CD4-positive, alpha-beta T cell treated with Interferon alpha-2 for 1 hour (primary cell): ENCODE results near the gene CFAP97D1.
A peak's percentile ranks its signal among the peaks of the same experiment; 100 is the strongest.

Experiments
- DNase-seq, 2 donors: peaks; one replicate each; pipeline ENCODE4 v3.0.0-alpha.2; 2020 to 2022

Gene CFAP97D1

DNA sequence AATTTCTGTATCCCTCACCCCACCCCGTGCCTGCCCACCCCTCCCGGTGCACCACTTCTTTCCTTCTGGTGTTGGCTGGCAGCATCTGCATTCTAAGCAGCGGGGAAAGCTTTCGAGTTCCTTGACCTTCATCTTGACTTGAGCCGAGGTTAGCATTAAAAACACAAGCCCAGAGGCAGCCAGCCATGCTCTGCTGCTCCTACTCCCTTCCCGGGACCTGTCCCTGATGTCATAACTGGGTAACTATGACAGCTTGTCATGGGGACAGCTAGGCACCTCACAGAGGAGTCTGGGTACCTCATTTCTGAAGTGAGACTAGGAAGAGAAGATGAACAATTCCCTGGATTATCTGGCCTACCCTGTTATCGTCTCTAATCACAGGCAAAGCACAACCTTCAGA is at the start of gene CFAP97D1:
TSS of gene CFAP97D1 (plus strand) at position 301 of the 400 bp plus-strand sequence. CDS start at position 329, 28 bp downstream.
- no peak for DNase-seq

DNA sequence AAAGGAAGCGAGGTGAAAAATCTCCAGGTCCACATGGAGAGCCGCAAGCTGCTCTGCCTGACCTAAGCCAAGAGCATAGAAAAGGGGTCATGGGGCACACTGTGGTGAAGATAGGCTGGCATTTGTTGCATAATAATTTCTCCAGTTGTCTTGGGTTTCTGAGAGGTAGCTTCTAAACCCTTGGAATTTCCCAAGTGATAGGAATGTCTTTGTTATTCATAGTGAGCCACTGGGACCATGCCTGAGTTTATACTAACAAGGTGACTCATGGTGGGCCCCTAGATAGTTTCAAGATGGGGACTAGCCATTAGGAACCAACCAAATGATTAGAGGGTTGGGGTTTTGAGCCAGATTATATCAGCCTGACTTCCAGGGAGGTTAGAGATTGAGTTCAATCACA is 47.3 kb upstream of the CFAP97D1 start:
- no peak for DNase-seq

DNA sequence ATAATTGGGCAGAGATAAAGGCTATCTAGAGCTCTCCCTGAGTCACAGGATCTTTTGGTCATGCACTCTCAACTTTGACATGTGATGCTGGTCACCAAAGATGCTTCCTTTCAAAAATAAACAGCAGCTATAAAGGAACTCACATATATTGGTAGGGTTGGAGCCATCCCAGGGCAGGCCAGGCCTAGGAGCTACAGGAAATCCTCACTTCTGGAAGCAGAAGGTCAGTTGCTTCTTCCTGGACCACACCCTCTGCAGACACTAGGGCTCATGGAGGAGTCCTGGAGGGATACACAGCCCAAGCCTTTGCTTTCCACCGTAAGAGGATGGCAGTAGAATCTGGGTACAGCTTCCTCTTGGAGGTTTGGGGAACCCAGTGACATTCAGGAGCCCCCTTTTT is 46.3 kb upstream of the CFAP97D1 start:
- no peak for DNase-seq

DNA sequence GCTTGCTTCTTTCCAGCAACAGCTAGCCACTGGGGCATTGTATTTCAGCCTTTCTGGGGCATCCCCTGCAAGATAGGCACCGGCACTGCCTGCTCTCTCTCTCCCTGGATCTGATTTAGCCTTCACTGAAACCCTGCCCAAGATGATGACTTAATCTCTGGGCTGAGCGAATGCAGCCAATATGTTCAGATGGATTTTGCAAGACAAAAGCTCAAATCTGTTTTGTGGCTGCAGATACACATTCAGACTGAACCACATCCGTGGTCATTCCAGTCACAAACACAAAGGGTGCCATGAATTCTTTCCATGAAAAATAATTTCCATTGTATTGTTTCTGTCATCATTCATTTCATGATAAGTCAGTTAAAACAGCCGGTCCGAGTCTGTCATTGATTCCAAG is 45.9 kb upstream of the CFAP97D1 start:
- DNase-seq = no peak

DNA sequence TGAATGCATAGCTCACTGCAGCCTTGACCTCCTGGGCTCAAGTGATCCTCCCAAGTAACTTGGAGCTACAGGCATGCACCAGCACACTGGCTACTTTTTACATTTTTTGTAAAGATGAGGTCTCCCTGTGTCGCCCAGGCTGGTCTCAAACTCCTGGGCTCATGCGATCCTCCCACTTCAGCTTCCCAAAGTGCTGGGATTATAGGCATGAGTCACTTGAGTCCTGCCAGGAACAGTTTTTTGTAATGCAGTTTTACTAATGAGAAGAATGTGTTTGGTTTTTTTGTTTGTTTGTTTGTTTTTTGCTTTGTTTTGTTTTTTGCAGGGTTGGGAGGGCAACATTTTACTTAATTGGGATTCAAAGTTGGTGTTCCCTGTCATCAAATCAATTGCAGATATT is 43.8 kb upstream of the CFAP97D1 start:
- DNase-seq = no peak

DNA sequence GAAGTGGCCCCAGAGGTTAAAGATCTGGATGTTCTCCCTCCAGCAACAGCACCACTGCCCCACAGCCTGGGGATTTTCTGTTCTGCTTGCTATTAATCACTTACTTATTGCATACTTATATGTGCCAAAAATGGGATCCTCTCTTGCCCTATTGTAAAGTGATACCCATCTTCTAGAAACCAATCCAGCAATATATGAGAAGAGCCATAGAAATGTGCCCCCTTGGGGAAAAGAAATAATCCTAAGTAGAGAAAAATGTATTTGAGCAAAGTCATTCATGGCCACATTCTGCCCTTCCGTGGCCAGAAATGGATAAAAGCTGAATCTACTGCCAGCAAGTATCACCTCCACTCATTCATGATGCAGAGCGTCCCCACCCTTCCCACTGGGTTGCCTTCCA is 42.5 kb upstream of the CFAP97D1 start:
- no peak for DNase-seq

DNA sequence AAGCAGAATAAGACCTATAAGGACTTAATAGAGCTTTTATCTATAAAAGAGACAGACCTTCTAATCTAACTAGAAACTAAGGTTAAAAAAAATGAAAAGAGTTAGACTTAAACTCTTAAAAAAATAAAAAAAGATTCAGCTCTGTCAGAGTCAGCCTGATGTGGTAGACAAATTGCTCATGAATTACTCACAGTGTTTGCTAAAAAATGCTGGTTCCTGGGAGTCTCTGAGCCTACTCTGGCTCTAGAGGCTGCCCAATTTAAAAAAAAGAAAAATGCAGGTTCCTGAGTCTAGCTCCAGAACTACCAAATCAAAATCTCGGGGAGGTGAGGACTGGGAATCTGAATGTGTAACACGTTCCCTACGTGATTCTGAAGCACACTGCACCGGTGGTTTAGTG is 39.7 kb upstream of the CFAP97D1 start:
- no peak for DNase-seq

DNA sequence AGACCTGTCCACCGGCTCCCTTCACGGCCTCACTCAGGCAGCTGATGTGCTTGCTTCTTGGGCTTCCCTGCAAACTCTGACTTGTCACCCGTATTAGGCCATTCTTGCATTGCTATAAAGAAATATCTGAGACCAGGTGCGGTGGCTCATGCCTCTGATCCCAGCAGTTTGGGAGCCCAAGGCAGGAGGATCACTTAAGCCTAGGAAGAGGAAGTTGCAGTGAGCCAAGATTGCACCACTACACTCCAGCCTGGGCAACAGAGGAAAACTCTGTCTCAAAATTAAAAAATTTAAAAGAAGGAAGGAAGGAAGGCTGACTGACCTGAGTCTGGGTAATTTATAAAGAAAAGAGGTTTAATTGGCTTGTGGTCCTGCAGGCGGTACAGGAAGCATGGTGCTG is 38.6 kb upstream of the CFAP97D1 start:
- no peak for DNase-seq

DNA sequence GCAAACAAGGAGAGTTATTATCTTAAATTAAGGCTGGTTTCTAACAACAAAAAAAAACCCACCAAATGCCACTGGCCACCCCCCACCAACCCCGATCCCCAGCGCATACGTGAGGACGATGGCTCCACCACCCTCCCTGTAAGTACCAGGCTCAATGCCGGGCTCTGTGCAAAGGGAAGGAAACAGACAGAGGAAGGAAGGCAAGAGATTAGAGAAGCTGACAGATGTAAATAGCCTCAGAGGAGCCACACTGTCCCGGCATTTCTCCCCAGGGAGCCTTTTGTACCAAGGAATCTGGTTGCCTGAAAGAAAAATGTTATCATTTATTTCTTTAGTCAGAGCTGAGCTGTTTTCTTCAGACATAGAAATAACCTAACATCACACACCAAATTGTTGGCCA is 34.7 kb upstream of the CFAP97D1 start:
- no peak for DNase-seq

DNA sequence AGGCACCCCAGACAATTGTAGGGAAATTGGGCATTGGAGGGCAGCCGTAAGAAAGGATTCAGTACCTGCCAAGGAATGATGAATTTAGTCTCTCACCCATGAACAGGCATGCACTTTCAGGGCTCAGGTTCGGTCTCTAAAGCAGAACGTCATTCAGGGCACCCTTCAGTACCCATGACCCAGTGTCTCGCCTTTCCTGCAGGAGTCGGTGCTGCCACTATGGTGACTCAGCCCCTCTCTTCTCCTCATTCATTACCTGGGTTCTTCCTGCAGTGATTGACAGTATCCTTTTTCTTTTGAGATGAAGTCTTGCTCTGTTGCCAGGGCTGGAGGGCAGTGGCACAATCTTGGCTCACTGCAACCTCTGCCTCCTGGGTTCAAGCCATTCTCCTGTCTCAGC is 30.1 kb upstream of the CFAP97D1 start:
- no peak for DNase-seq

DNA sequence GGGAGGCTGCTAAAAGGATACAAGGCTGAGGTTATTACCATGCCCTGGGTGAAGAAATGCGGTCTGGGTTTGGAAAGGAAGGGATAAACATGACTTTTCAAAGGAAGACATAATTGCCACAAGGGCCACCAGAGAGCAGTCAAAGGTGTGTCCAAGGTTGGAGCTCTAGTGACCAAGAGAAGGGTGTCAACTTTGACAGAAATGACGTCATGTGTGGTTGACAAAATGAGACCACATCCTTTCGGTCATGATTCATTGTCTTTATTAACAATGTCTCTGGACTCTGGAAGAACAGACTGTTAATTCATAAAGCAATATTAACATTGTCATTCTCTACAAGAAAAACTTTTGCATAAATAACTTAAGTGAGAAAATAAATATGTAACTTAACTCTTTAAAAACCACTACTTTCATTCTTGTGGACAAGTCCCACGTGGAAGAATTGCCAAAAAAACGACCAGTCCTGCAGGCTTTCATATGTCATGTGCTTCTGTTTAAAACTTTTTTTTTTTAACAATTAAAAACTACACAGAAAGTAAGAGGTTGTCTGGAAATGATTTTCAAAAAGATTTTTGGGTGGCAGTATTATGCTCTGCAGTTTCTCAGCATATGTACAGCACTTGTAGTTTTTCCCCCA is 26.6 kb upstream of the CFAP97D1 start:
- DNase-seq = peak in 1 of 2 donors; percentile 13

DNA sequence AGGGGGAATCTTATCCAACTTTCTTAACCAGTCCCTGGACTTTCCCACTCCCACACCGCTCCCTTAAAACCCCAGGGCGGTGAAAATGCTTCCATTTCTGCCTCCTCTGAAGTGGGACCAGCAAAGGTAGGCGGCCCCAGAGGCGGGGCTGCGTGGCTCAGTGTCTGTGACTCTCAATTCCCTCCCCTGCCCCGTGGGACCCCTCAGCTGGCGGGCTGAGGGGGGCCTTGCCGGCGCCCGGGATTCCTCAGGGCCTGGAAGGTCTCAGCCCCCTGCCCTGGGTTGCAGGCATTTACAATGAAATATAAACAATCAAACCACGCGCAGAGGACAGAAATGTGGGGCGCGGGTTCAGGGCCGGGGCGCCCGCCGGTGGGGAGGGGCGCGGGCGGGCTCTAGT is 25.3 kb upstream of the CFAP97D1 start:
- no peak for DNase-seq

DNA sequence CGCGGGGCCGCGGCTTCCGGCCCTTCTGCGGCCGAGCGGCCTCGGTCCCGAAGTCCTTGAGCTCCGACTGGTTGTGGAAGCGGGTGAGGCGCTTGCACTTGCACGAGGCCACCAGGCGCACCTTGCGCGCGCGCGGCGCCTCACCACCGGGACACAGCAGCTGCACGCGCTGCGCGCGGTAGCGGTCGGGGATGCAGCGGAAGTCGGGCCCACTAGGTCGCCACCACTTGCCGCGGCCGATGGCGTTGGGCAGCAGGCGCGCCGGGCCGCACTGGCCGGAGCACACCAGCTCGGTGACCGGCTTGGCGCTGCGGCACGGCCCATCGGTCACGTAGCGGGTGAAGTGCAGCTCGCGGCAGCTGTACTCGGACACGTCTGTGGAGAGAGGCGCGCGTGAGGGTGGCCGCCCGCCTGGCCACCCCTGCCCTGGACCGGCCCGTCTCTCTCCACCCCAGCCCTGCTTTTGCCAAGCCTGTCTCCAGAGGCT is 24.8 kb upstream of the CFAP97D1 start:
- no peak for DNase-seq

DNA sequence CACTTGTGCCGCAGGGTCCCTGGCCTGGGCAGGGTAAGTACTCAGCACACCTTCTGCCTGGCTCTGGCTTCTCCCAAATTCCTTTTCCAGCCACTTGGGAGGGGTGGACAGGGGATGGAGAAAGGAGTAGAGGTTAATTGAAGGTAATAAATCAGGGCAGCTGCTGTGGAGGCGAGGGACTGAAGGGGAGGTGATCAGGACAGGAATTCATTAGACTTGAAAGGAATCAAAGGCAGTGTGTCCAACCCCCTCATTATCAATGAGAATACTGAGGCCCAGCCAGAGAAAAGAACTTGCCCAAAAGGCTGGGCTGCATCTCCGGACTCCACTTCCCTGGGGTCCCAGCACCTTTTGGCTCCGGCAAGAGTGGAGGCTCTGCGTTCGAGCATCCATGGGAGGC is 24.0 kb upstream of the CFAP97D1 start:
- no peak for DNase-seq

DNA sequence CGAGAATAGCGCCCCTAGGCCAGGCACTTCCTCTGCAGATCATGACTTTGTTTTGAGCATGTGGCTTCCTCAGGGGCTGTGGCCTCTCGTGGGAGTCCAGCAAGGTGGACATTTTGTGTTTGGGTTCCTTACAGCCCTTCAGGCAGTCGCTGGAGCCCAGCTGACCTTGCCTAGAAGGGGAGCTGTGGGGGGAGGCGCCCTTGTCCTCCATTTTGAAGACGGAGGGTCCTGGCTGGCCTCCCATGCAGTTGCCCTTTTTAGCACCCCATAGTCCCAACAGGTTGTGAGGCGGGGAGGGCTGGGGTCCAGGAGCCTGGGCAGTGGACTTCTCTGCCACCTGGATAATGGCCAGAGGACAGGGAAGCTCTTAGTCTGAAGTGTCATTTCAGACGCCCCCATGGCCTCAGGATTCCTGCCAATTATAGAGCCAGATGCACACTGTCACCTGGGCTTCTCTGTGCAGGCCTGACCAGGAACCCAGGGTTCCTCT is 23.0 kb upstream of the CFAP97D1 start:
- no peak for DNase-seq

DNA sequence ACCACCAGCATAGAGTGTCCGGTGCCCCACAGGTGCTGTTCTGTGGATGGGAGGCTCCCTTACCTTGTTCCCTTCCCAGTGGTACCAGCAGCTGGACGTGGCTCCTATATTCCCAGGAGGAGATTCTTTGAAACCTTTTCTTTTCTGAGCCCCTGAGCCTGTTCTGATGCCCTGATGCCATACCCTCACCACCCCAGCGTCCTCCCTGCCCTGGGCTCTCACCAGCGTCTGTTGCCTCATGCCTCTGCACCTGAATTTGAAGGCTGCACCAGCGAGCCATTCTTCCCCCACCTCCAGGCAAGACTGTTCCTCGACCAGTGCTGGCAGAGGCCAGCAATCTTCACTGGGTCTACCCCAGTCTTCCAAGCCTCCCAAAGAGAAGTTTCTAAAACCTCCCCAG is 22.1 kb upstream of the CFAP97D1 start:
- no peak for DNase-seq

DNA sequence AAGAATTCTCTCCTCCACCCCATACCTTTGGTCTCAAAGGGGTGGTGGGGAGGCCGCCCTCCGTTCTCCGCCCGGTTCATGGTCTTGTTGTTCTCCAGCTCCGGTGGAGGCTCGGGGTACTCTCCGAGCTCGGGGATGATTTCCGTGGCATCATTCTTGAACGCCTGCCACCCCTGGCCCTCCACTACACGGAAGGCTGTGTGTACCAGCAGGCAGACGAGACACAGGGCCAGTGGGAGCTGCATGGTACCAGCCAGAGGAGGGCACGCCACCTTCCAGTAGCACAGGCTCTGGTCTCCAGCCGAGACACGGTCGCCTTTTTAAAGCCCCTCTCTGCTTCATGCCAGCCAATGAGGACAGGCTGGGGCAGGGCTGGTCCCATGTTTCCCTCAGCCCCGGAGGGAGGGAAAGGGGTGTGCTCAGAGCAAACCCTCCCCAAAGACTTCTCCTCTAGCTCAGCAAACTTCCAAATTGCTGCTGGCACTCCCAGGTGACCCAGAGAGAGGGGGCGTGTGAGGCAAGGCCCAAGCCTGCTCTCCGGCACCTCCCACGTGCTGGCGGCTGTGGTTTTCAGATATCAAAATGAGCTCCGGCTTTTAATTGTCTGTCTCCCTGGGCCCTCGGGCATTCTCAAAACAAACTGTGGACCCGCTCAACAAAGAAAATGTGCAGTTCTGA is 21.6 kb upstream of the CFAP97D1 start, which contains the start of gene SOST:
TSS of gene SOST (minus strand) at position 295 of the 678 bp plus-strand sequence. CDS start at position 245, 50 bp downstream.
- DNase-seq = no peak

DNA sequence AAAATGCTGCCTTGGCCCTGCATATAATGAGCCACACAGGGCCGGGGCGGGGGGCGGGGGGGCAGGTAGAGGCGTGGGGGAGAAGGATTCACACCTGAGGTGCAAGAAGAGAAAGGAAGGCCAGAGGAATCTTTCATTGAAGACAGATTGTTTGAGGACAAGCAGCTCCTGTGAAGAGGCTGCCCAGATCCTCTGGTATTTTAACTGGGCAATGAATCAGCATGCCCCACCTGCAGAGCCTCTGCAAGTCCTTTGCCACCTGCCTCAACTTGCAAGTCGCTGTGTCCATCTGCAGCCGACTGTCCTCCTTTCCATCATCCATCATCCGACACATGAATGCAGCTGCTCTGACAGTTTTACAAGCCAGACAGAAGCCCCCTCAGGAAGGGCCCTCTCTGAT is 20.4 kb upstream of the CFAP97D1 start:
- no peak for DNase-seq

DNA sequence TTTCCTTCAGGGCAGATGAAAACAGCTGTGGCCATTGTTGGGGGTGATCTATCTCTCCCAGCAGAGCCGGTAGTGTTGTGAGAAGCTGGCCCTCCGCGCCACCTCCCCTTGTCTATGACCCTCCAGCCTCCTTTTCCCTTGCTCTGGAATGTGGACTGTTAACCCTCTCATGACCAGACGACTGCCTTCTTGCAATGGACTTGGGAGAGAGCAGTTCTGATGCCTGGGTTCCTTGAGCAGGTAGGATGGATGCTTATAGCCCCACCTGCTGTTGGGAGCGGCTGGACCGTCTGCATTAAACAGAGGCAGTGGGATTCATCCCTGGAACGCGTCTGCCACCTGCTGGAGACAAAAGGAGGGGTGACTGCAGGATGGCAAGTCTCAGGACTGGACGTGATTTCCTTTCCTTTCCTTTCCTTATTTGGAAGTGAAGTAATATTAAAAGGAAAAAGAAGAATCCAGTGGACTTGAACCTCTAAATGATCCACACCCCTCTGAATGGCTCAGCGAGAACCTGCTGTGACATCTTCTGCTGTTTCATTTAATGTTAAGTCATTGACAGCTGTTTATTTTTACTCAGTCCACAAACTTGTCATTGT is 19.9 kb upstream of the CFAP97D1 start:
- DNase-seq = peak; percentile 85 to 88

DNA sequence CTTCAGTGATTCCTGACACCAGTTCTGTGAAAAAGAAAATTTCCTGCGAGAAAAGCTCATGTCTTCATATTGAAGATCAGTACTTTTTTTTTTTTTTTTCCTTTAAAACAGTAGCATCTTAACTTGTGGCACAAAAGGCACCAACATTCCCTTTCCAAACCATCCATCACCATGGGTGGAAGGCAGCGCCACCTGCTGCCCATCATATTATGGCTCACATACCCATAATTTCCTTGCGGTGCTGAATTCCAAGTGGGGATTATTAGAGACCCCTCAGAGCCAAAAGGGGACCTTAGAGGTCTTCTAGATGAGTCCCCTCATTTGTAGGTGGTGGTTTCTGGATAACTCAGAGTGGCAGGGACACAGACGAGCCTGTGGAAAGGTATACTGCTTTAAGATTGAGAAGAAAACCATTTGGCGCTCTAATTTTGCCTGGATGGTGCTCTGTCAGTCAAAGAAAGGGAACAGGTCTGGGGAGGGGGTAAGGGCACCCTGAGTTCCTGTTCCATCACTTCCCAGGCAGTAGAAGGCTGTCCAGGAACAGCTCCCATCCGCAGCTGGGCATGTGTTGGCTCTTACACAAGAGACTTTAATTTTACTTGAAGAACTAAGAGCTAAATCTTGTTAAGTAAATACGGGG is 13.7 kb upstream of the CFAP97D1 start:
- peak; percentile 18 to 28 for DNase-seq

DNA sequence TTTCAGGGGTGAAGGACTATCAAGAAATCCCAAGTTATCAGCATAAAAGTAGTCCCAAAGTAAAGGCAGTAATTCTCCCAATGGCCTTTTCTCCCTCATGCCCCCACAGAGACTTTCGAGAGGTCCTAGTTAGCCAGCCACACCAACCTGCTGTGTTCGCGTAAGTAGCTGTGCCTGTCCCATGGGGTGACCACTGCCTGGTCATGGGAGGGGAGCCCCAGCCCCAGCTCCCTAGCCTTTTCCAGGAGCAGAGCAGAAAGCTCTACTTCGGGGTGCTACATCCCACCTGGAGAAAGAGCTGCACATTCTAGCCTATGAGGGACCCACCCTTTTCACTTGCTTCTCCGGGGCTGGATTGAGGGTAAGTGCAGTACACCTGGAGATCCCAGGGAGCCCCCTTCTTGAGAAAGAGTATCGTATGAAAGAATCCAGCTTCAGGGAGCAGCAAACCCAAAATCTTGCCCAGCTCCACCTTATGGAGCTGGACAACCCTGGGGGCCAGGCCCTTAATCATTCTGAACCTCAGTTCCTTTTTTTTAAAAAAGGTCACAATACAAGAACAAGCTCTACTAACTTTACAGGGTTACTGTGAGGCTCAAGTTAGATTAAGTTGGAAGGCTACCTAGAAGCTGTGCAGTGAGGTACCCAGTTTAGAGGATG is 13.1 kb upstream of the CFAP97D1 start:
- DNase-seq = no peak

DNA sequence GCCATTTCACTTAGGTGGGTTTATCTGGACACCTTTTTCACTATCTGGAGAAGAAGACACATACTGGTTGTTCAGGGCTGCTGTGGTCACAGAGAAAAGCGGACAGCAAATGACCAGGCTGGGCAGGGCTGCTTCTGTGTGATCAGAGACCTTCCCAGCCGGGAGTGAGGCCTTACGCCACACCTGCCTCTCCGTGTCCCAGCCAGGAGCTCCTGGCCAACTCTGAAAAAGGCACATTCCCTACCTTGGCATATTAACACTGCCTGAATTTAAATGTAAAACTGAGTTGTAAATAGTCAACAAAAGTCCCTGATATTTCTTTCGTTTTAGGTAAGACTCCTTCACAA is 12.5 kb upstream of the CFAP97D1 start:
- no peak for DNase-seq

DNA sequence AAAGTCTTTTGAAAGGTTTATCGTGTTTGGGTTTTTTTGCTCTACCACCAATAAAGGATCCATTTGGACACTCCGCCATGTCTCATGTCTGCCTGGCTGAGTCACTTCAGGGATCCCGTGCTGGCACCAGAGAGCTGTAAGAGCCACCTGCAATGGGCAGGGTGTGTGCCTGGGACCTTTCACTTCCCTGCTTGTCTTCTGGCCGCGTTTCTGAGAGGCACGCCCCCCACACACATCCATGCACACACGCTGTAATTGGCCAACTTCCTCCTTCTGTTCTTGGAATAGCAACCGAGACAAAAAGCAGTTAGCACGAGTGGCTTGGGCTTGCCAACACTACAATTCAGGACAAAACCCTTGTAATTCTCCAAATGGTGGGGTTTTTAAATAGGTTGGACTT is 11.9 kb upstream of the CFAP97D1 start:
- DNase-seq = peak; percentile 21 to 61
